CD4-positive, alpha-beta T cell treated with Interleukin-2 at 100 ng/mL for 4 hours (primary cell): ENCODE measurements around the gene MLLT1.

Source experiments
- DNase-seq: peaks from one replicate; pipeline ENCODE4 v3.0.0-alpha.2; 2020; ENCODE audit warnings: low spot score

Gene MLLT1

DNA sequence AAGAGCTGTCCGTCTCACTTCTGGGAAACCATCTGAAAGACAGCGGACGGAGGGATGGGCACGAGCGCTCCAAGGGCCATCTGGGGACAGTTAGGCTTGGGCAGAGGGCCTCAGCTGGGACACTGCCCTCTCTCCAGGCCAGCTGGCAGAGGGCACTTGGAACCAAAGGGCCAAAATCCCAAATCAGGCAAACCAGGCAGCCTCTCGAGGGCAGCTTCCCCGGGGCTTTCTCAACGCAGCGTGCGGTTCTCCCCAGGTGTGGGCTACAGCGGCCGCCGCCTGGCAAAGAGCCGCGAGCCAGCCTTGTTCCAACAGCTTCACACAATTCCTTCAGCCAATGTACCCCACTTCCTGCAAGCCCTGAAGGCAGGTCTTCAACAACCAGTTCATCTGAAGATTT is 5.0 kb downstream of the MLLT1 start:
- DNase-seq: no peak

GRCh38 chr19:6273701-6274601 is 5.8 kb downstream of the MLLT1 start:
- DNase-seq: no peak

DNA sequence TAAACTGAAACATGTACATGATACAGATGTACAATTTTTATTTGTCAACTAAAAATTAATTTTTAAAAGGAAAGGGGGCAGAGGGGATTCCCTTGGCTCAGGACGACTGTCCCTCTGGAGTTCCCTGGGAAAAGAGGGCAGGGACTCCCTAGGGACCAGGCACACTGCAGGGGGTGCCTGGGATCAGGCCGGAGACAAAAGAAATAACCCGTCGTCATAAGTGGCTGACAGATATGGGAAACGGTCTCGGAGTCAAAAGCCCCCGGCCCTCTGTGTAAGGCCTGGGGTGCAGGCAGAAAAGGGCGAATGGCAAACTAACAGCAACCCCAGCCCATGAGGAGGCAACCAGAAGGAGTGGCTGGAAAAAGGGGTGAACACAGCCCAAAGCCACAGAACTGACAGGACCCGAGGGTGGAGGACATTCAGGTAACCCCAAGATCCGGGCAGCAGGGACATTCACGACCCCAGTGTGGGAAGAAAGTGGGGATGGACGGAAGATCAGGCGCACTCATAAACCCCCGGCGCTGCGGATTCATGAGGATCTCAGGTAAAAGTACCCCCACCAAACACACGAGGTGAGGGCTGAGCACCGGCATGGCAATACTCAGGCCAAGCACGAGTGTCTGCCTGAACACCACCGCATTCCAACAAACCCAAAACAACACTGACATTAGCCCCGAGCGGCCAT is 6.7 kb downstream of the MLLT1 start:
- DNase-seq: no peak

DNA sequence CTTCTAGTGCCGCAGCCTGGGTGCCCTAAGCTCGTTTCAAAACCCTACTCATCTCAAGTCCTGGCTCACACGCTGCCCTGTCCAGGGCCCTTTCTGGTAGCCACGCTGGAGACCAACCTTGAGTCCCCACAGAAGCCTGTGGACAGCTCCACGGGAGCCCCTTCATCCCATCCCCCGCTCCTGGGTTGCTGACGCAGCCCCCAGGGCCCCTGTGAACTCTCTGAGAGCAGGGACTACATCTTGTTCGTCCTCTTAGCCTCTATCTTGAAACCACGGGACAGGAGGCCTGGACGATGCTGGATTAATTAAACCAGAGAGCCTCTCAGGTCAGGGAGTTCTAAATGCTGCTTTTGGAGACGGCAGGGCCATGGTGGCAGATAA is 7.4 kb downstream of the MLLT1 start:
- no peak for DNase-seq

GRCh38 chr19:6271721-6272410 is 7.9 kb downstream of the MLLT1 start:
- no peak for DNase-seq

DNA sequence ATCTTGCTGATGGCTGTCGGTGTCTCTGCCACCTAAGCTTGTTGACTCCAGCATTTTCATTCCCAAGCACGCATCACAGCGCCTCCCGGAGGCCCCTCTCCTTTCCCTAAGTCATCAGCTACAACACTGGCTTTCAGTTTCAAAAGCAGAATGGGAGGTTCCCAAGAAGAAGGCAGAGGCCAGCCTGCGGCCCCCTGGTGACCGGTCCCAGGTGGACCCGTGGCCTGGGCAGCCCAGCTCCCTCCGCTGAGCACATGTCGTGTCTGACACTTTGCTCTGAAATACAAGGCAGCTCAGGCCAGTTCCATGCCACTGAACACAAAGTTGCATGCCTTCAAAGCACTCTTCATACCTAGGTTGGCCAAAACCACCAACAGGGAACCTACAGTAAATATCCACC is 8.5 kb downstream of the MLLT1 start:
- no peak for DNase-seq

DNA sequence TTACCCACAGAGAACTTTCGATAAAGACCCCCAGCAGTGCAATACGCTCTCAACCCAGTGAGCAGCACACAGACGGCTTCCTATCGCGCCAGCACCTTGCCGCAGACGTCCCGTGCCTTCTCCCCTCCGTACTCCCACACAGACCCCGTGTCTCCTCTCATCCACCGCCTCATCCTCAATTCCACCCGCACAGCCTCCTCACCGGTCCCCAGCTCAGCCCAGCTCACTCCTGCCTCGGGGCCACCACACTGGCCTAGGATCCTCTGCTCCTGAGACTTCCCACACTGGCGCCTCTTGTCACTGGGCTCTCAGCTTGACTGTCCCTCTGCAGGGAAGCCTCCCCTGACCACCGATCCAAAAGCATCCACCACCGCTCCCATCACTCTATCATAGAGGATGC is 9.0 kb downstream of the MLLT1 start:
- no peak for DNase-seq

DNA sequence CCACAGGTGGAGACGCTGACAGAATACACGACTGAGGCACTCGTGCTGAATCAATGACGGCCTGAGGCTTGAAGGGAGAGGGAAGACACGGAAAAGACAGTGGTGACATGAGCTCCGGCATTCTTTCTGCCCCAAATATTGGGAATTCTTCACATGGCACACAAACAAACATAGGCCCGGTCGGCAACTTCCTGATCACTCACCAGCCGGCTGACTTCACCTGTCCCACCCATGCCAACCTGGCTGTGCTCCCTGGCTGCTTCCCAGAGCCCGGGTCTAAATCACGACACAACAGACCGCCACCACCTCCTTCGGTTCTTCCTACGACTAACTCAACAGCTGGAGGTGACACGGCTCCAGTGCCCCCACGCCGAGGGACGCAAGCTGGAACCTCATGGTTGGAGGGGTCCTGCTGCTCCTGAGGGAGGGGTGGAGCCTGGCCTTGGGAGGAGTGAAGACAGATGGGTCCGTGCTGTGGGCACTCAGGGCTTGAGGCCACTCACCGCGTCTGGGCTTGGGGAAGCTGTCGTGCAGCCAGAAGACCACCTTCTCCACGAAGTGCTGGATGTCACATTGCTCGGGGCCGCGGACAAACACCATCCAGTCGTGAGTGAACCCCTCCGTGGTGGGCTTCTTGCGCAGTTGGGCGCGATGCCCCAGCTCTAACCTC is 9.6 kb downstream of the MLLT1 start:
- DNase-seq: no peak

DNA sequence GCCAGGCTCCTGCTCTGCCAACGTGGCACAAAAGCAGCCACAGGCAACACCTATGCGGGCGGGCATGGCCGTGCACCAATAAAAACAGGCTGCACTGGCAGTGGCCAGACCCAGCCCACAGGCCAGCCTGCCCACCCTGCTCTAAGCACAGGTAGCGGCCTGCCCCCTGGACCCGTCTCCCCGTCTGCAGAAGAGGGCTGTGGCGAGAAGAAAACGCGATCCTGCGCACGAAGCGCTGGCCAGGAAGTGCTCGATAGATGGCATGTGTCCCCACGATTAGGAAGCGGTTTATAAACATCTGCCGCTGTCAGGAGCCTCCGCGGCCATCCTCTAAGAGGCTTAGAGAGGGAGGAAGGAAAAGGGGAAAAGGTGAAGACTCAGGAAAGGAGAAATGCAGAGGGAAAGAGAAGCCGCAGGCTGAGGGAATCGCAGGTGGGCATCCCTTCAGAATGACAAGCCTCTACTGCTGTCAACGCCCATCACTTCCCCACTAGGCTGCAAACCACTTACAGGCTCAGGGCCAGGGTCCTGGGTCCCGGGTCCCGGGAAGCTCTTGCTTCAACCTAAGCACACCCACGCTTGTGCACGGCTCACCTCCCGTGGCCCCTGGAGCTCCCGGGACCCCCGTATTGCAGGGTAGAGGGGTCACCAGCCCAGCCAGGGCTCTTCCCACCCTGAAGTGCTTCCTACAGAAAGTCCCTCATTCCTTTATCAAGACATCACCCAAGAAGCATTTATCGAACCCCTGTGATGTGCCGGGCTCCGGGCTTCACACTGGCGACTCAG is 10.5 kb downstream of the MLLT1 start:
- no peak for DNase-seq

- no peak for DNase-seq
Observed at GRCh38 chr19:6268382-6268771, 11.4 kb downstream of the MLLT1 start.

DNA sequence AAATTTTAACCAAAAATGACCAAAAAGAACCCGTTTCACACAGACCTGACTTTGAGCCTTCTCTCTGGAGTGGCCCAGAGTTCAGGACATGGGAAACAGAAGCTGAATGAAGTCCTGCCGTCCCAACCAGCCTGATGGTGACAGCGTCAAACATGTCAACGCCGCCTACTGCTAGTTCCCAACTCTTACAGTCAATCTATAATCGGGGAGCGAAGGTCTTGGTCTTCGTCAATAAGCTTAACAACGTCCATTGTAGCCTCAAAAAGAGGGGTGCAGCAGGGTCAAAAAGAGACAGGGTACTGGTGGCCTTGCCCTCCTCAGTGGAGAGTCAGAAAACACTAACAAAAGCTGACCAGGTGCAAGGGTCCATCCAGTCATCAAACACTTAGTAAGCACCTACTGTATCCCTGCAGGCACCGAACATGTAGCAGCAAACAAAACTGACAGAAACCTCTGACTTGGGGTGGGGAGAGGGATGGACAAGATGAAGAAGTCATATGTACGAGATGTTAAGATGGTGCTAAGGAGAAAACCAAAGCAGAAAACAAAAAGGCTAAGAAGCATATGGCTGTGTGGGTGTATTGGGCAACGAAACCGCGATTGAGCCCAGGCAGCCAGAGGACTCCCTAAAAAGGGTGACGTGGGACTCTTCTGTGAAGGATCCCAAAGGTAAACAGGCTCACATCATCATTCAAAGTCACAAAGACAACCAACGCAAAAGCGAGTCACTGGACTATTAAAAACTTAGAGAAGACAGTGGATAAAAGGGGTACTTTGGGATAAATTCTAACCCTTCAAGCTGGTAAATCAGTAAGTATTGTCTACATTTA is 12.0 kb downstream of the MLLT1 start:
- DNase-seq: no peak

DNA sequence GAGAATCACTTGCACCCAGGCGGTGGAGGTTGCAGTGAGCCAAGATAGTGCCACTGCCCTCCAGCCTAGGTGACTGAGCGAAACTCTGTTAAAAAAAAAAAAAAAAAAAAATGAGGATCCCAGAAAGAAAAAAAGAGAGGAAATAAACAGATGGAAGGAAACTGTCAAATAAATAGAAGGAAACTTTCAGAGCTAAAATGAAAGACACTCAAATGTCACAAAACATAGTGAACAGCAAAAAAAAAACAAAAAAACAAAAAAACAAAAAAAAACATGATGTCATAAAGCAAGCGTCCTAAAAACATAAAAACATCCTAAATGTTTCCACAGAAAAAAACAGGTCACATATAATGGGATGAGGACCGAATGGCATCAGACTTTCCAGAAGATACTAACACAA is 15.0 kb downstream of the MLLT1 start:
- DNase-seq: no peak

GRCh38 chr19:6263735-6264444 is 15.9 kb downstream of the MLLT1 start:
- DNase-seq: no peak

GRCh38 chr19:6263306-6263705 is 16.5 kb downstream of the MLLT1 start:
- DNase-seq: no peak

DNA sequence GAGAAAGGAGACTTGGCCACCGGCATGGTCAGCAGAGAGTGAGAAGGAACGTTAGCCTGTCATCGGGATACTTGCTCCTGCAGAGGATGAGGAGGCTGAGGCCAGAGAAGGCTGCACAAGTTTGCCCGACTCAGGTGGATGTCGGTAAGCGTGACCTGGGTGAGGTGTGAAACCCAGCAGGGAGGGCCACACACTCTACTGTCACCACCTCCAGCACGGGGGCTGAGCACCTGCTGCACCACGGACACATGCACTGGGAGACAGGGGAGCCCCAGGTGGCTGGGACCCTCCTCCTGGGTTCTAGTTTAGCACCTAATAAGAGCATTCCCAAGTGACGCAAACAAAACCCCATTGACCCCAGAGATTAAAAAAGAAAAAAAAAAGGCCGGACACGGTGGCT is 17.3 kb downstream of the MLLT1 start:
- no peak for DNase-seq

DNA sequence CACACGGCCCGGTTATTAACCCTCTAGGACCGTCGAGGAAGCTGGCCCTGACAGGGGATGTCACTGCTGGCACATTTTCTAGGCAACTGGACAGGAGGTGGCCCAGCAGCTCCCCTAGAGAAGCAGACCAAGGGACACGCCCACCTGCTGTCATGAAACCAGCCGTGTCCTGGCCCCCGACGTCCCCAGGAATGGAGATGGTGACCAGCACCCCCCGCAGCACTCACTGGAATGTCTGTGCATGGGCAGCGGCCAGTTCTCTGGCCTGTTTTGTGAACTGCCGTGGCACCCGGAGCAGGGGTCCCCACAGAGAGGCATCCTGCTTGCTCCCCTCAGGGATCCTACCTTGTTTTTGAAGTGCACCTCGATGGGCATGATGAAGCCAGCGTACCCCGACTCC is 17.9 kb downstream of the MLLT1 start:
- no peak for DNase-seq

DNA sequence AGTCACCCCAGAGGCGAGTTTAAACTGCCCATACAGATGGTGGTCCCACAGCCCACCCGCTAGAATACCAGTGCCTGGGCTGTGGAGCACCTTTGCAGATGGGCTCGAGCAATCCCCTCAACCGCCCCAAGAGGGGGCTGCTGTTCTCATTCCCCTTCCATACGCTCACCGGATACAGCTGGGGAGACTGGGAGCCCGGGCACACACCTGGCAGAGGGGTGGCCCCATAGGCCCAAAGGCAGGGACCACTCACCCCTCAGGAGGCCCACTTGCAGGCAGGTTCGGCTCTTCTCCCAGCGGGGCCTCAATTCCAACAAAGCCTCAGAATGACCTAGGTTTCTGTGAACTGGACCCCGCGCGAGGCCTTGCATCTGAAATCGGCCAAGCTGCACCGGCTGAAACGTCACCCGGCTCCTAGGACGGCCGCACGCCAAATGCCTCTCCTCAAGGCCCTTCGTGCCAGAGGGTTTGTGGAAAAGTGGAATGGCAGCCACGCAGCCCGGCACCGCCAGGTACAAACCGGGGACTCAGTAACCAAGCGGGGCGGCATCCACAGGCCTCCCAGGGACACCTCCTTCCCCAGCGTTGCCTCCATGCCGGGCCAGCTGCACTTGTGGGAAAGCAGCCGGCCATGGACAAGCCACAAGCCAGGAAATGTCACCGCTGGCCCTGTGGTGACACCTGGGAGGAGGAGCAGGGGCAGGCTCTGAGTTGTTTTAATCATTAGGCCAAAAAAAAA is 18.7 kb downstream of the MLLT1 start:
- DNase-seq: peak; percentile 17

- DNase-seq: no peak
Observed at GRCh38 chr19:6260376-6260775, 19.4 kb downstream of the MLLT1 start.

DNA sequence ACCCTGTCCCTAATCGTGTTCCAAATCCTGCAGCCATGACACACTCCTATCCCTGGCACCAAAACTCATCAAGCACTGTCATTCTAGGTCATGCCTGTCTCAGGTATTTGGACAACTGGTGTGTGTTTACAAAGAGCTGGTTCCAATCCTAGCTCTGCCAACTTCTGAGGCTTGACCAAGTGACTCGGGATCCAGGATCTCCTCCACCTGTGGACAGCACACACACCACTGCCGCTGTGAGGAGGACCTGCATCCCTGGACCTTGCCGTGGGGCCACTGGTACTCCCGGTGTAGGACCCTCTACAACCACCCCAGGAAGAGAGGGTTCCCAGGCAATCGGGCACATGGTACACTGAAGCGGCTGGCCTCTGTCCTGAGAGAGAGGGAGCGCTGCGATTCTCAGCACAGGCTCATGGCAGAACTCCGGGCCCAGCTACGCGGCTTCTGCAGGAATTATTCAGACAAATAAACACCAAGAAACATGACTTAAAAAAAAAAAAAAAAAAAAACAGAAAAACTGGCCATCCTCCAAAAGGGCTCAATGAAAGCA is 20.4 kb downstream of the MLLT1 start:
- DNase-seq: no peak
